Adrenal gland (tissue), 12 donors: Measurements from ENCODE around the gene BMP5. TPM values are rescaled to one million over a fixed set of nuclear protein-coding genes. Genes with fewer than 3 reads are reported as not detected.

Experiments used
- DNase-seq, 7 donors: peaks; one replicate each; pipeline ENCODE4 v3.0.0-alpha.2; 2019 to 2020
- H3K27ac ChIP-seq, 5 donors: fragments of 200-600 bp; sonication (generic) in 4 of 5; 1 replicate in 3 of 5; 2 replicates in 2 of 5; pipeline versions ENCODE4 v1.5.1 to v1.8.0; 2016 to 2020; ENCODE audit warnings: mild to moderate bottlenecking in 1 of 5
- H3K27me3 ChIP-seq: fragments of 200-600 bp; 2 replicates; pipeline ENCODE4 v1.8.0; 2021
- H3K36me3 ChIP-seq, 2 donors: fragments of 200-600 bp; replicated peaks in 1 of 2; 1 replicate in 1 of 2; 2 replicates in 1 of 2; pipeline versions ENCODE4 v1.5.1 to v1.8.0; 2018 to 2022
- H3K4me1 ChIP-seq, 2 donors: fragments of 200-600 bp; replicated peaks in 1 of 2; 1 replicate in 1 of 2; 2 replicates in 1 of 2; pipeline versions ENCODE4 v1.5.1 to v1.8.0; 2018 to 2021
- H3K4me3 ChIP-seq, 4 donors: fragments of 200-600 bp; sonication (generic) in 3 of 4; one replicate each; pipeline ENCODE4 v1.5.1; 2016 to 2018
- H3K9me3 ChIP-seq, 3 donors: fragments of 200-600 bp; sonication (generic) in 1 of 3; replicated peaks in 1 of 3; 1 replicate in 2 of 3; 2 replicates in 1 of 3; pipeline versions ENCODE4 v1.5.1 to v1.8.0; 2016 to 2021
- POLR2A ChIP-seq, 2 donors: fragments of 450-650 bp; IDR thresholded peaks; one replicate each; pipeline ENCODE4 v1.6.1; 2017; ENCODE audit warnings: antibody characterized with exemption in 2 of 2, mild to moderate bottlenecking in 2 of 2, moderate library complexity in 1 of 2
- WGBS, 4 donors: extraction: QIAGEN DNeasy Blood & Tissue Kit in 2 of 4; methylation state at CpG; one replicate each; pipeline versions ENCODE4 v1.1.5 to v1.1.7; 2013 to 2017; 5-methylcytosine and 5-hydroxymethylcytosine counted together
- intact Hi-C, 2 donors: fragments of 100-400 bp; cut with DNase I; formaldehyde crosslinking; loops; one replicate each; pipeline versions ENCODE4 v1.14.1 to v1.15.0; 2022 to 2023
- polyA plus RNA-seq, 3 donors: library from polyadenylated mRNA; stranded (reverse); fragments of 200-250 nt in 2 of 3; fragments of 350-450 nt in 1 of 3; fragmentation: Illumina TruSeq in 1 of 3; extraction: RNeasy Lipid Tissue Mini Kit (QIAGEN cat#74804) in 1 of 3; gene quantifications; one replicate each; pipeline ENCODE4 v1.2.3, GENCODE V29; 2013 to 2014
- total RNA-seq, 9 donors: library from RNA; depleted of rRNA in 4 of 9; stranded (reverse); fragments of >200 nt in 4 of 9; fragments of 120-200 nt in 1 of 9; fragmentation: NEBNext Ultra II Directional in 1 of 9; extraction: Animal tissue kit (Norgen Biotek cat#: 25700) in 1 of 9; gene quantifications; one replicate each; pipeline versions ENCODE4 v1.1.0 to v1.2.4, GENCODE V29; 2013 to 2023
- TF ChIP-seq, protein P1 (sequence below), 6 experiments: fragments of 450-650 bp in 4 of 6; fragments of 200-600 bp in 2 of 6; sonication (generic) in 1 of 6; IDR thresholded peaks; 1 replicate in 5 of 6; 2 replicates in 1 of 6; pipeline versions ENCODE4 v1.5.1 to v1.8.0; 2016 to 2021; ENCODE audit warnings: antibody characterized with exemption in 6 of 6, mild to moderate bottlenecking in 2 of 6, moderate library complexity in 1 of 6
- donor health status: healthy with polysubstance abuse.
- donor health status: Bipolar disorder and iron deficiency.
- donor health status: DM: yes; HTN: yes; CAD: no.
- donor health status: DM: no; HTN: no; CAD: no.
- donor health status: DM: no; HTN: no; CAD: no.
- donor health status: DM: yes; HTN: yes; CAD: no.

Gene BMP5
- total and polyA plus RNA-seq, 12 donors = 0.06 to 11.4 (median 0.28) TPM; not detected in 3

DNA sequence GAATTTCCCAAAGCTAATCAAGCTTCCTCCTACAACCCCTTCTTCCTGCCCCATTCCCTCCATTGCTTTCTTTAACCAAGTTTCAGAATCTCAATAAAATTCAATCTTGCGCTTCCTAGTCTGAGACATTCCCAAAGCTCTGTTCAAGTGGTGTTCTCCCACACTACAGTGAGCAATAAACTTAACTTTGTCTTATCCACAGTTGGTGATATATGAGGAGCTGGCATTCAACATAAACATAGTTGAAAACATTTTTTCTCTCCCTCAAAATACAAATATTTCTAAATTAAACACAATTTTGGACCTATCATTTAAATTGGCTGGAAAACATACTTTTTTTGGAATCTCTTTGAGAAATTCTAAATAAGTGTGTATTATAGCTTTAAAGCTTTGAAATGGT, 166.7 kb downstream of the BMP5 start:
- Histone ChIP-seq H3K27ac (no peak overlapping the region), H3K4me3 (no peak overlapping the region), H3K9me3 (no peaks in the 10 kb centered on the region), H3K27me3 (no peaks in the 10 kb centered on the region), H3K4me1 (no peaks in the 10 kb centered on the region), H3K36me3 (no peaks in the 10 kb centered on the region)
- TF ChIP-seq POLR2A (IDR thresholded peaks at IDR 0.05) = no peak
- TF ChIP-seq, protein P1, sequence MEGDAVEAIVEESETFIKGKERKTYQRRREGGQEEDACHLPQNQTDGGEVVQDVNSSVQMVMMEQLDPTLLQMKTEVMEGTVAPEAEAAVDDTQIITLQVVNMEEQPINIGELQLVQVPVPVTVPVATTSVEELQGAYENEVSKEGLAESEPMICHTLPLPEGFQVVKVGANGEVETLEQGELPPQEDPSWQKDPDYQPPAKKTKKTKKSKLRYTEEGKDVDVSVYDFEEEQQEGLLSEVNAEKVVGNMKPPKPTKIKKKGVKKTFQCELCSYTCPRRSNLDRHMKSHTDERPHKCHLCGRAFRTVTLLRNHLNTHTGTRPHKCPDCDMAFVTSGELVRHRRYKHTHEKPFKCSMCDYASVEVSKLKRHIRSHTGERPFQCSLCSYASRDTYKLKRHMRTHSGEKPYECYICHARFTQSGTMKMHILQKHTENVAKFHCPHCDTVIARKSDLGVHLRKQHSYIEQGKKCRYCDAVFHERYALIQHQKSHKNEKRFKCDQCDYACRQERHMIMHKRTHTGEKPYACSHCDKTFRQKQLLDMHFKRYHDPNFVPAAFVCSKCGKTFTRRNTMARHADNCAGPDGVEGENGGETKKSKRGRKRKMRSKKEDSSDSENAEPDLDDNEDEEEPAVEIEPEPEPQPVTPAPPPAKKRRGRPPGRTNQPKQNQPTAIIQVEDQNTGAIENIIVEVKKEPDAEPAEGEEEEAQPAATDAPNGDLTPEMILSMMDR (IDR thresholded peaks at IDR 0.05) = no peak
- no peak for DNase-seq
- intact Hi-C loops = no loop called here
- 93 to 94% (median 94%) methylated on average over 1 of the region's 1 CpG for WGBS, 4 donors

DNA sequence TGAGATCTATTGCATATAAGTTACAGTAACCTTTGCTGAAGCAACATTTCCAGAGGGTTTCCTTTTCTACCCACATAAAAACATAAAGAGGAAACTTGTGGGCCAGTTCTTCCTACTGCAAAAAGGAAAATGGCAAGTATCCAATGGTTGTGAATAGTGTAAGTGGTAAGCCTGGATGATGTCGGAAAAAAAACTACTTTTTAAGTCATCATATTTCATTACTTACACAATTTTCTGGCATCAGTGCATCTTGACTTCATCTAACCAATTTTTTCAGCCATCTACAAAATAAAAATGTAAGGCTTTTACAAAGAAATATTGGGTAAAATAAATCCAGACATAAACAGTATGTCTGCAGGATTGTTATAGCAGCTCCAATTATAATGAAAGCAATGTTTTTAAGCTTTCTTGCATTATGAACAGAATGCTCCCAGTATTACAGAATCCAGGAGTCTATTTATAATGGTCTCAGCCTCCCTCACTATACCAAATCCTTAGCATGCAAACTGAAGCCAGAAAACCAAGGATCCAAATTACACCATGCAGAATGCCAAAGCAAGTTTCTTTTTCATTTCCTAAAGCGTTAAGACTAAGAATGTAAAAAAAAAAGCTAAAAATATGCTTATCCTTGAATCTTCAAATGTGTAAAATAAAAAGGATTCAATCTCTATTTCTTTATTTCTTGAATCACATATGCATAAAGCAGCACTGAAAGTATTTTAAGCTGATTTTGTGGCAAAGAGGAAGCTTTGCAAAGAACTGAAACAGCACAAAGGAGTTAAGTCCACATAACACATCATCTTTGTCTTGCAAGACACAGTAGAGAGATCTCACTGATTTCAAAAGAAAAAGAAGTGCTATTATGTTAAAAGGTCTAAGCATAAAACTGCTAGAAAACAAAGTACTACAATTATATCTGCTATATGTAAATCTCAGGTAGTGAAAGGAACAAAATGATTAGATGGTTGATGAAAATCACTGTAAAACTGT, 169.6 kb downstream of the BMP5 start:
- no peaks in the 10 kb centered on the region for H3K27me3 ChIP-seq
- H3K9me3 ChIP-seq = no peaks in the 10 kb centered on the region
- H3K27ac ChIP-seq = no peak overlapping the region
- no peak overlapping the region for H3K4me3 ChIP-seq
- no peaks in the 10 kb centered on the region for H3K4me1 ChIP-seq
- no peak for DNase-seq
- 83 to 87% (median 85%) methylated on average over 2 of the region's 2 CpGs for WGBS, 4 donors
- intact Hi-C loops = no loop called here
- TF ChIP-seq, protein P1 (IDR thresholded peaks at IDR 0.05) = no peak
- no peak for TF ChIP-seq POLR2A (IDR thresholded peaks at IDR 0.05)
- H3K36me3 ChIP-seq = no peaks in the 10 kb centered on the region

DNA sequence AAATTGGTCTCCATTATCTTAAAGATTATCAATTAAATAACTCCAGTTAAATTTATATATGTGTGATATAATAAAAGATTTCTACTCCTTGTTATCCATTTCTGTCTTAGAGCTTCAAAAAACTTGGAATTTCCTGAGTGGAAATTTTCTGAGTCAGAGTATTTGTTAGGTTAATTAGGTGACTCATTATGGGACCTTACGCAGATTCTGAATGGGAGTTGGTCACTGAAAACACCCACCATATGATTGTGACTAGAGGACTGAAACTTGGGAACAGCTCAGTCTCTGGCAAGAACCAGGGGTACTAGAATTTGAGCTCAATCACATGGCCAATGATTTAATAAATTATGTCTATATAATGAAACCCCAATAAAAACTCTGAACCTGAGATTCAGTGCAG, 171.0 kb downstream of the BMP5 start:
- Histone ChIP-seq H3K4me3 (no peak overlapping the region), H3K4me1 (no peaks in the 10 kb centered on the region), H3K27ac (no peak overlapping the region), H3K36me3 (no peaks in the 10 kb centered on the region), H3K9me3 (no peaks in the 10 kb centered on the region), H3K27me3 (no peaks in the 10 kb centered on the region)
- TF ChIP-seq, protein P1 (IDR thresholded peaks at IDR 0.05) = no peak
- TF ChIP-seq POLR2A (IDR thresholded peaks at IDR 0.05) = no peak
- 82 to 91% (median 86%) methylated on average over 1 of the region's 1 CpG for WGBS, 4 donors
- DNase-seq = no peak
- intact Hi-C loops = no loop called here
